Hematopoietic multipotent progenitor cell treated with erythropoietin and hydrocortisone succinate and interleukin-3 and kit ligand, for 4 days (in vitro differentiated cells): ENCODE results near the gene ZNF771.

ENCODE experiments used
- DNase-seq: peaks from one replicate; pipeline ENCODE4 v3.0.0-alpha.2; 2015

ZNF771 gene

DNA sequence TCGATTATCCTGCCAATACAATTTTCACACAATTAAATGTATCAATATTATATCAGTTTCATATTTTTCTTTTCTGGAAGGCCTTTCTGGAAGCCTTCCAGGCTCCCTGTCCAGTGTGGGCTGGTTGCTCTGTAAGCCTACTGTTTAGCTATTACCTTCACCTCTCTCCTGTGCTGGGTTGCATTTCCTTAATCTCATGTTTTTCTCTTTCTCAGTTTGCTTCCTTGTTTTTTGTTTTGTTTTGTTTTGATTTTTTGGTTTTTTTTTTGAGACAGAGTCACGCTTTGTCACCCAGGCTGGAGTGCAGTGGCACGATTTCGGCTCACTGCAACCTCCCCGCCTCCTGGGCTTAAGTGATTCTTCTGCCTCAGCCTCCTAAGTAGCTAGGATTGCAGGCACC is 31.4 kb downstream of the ZNF771 start:
- no peak for DNase-seq

DNA sequence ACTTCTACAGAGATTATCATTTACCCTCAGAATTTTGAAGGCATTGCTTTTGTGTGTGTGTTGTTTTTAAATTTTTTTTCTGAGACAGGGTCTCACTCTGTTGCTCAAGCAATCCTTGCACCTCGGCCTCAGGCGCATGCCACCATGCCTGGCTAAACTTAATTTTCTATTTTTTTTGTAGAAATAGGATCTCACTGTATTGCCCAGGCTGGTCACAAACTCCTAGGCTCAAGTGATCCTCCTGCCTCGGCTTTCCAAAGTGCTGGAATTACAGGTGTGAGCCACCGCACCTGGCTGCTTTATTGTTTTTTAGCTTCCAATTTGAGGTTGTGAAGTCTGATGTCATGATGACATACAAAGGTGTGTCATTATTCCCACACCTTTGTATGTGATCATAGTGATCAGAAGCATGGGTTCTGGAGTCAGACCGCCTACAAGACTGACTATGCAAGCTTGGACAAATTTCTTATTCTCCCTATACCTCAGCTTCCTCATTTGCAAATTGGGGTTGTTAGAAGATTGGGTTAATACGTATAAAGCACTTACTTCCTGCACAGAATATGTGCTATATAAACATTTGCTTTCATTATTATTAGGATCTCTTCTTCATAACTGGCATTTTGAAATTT is 32.4 kb downstream of the ZNF771 start:
- peak; percentile 56 for DNase-seq

DNA sequence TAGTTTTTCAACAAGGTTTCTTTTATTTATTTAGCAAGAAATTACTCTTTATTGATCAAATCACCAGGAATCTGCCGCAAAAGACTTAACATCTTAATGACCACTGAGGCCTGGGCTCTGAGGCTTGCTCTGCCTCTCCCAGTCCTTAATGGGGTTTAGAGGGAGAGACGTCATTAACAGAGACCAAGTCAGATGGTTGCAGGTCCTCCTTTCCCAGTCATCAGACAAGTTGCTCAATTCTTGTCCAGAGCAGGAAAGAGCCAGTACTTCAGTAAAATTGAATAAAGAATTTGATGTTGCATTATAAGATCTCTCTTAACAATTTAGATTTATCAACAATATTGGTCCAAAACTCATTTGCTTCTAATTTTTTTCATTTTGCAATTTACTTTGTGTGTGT is 36.2 kb downstream of the ZNF771 start:
- DNase-seq: no peak

DNA sequence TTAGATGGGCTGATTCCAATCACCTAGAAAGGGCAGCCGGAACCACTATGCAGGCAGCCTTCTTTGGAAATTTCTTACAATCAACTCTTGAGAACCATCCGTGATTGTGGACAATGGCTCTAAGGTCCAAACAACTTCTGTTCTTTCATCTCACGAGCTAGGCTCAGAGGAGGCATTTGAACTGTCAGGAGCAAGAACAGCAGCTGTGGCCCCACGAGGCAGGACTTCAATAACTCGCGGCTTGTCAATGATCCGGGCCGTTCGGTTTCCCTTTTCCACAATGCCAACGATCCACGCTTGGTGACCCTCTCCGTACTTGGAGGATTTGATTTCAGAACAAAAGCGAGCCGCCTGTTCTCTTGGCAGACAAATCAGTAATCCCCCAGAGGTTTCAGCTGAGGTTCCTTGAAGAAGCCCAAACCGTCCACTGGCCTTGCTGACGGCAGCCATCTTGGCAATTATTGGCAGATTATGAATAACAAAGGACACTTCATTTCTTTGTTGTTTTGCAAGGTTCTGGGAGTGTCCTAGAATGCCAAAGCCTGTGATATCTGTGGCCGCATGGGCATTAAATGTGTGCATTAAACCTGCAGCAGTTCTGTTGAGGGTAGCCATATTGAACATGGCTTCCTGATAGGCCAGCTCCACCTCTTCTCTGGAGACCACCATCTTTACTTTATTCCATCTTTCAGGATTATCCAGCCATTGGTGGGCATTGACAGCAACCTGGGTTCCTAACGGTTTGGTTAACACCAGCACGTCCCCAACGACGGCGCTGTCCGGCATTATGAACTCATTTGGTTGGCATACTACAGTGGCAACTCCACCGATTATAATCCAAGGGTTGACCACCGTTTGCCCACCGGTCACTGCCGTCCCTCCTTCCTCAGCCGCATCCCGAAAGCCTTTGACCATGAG is 37.1 kb downstream of the ZNF771 start:
- no peak for DNase-seq

DNA sequence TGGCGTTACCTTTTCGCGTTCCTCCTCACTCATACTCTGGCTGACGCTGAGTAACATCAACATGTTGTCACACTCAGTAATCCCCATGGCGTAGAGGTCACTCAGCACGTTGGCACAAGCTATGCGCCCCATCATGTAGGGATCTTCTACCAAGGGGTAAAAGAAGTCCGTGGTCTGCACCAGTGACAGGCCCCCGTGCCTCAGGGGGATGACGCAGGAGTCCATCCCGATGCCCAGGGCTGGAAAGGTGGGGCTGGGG is 37.7 kb downstream of the ZNF771 start:
- DNase-seq: no peak

DNA sequence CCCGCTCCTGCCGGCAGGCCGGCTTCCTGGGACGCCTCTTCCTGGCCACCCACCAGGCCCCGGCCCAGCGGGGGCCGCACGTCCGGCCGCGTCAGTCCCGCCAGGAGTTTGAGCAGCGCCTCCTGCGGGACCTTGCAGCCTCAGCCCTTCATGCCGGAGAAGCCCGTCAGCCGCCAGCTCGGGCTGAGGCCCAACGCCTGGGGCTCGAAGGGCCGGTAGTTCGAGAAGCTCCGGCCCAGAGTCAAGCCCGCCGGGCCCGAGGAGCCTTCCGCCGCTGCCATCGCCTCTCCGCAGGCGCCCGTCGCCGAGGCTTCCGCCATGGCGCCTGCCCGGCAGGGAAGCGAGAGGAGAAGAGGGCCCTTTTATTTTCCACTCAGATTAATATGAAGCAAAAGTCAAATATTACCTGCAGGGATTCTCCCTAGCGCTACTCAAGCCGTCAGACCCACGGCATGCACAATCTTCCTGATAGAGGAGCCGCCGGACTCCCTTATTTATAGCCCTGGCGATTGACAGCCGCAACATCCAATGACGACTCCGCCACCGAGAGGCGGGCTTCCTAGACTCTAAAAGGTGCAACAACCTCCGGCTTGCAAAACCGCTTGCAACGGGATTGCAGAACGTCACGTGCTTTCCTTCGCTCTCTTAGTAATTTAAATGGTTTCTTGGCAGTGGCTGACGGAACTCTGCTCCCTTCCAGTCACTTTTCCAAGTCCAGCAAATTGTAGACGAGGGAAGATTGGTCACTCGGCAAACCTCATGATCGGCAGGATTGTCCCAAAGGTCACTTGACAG is 38.2 kb downstream of the ZNF771 start, which contains the start of gene SEPHS2:
Gene SEPHS2 (minus strand): TSS at position 467 of the 795 bp plus-strand sequence. CDS start 147 bp downstream, at position 320.
- peak; percentile 99 for DNase-seq

DNA sequence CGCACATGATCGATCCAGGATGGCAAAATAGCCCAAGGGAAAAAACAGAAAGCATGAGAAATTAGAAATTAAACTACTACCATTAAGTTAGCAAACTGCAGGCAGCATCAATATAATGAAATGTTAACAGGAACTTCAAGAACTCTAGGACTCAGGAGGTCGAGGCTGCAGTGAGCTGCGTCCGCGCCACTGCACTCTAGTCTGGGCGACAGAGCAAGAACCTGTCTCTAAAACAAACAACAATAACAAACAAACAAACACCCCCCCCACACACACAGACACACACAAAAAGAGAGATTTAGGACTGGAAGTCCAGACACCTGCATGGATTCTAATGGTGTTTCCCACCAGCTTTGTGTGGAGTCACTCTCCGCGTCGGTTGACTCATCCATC is 38.8 kb downstream of the ZNF771 start:
- no peak for DNase-seq

DNA sequence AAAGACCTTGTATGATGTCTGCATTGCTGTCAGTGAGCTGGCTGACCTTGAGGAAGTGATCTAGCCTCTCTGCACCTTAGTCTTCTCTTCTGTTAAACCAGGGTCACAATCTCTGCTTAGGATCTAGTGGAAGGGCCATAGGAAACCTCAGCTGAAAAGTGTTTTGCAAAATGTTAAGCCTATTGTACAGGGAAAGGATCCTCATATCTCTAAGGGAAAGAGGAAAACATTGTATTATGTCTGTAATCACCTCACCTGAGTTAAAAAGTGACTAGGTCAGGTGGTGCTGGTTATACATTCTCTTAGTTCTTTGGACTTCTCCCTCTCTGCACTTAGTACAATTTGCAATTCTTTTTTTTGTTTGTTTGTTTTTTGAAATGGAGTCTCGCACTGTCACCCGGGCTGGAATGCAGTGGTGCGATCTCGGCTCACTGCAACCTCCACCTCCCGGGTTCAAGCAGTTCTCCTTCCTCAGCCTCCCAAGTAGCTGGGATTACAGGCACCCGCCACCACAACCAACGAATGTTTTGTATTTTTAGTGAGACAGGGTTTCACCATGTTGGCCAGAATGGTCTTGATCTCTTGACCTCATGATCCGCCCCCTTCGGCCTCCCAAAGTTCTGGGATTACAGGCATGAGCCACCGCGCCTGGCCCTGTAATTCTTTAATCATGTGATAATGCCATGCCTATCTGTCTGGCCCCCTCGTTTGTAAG is 40.3 kb downstream of the ZNF771 start:
- DNase-seq: peak; percentile 47

DNA sequence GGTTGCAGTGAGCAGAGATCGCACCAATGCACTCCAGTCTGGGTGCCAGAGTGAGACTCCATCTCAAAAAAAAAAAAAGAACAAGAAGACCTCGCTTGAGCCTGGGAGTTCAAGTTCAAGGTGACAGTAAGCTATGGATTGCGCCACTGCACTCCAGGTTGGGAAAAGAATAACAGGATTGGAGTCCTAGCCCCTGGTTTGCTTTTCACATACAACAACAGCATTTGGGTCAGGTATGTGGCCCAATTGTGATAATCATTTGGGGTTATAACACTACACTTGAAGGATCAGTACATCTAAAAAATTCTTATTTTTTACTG is 41.7 kb downstream of the ZNF771 start:
- DNase-seq: no peak

DNA sequence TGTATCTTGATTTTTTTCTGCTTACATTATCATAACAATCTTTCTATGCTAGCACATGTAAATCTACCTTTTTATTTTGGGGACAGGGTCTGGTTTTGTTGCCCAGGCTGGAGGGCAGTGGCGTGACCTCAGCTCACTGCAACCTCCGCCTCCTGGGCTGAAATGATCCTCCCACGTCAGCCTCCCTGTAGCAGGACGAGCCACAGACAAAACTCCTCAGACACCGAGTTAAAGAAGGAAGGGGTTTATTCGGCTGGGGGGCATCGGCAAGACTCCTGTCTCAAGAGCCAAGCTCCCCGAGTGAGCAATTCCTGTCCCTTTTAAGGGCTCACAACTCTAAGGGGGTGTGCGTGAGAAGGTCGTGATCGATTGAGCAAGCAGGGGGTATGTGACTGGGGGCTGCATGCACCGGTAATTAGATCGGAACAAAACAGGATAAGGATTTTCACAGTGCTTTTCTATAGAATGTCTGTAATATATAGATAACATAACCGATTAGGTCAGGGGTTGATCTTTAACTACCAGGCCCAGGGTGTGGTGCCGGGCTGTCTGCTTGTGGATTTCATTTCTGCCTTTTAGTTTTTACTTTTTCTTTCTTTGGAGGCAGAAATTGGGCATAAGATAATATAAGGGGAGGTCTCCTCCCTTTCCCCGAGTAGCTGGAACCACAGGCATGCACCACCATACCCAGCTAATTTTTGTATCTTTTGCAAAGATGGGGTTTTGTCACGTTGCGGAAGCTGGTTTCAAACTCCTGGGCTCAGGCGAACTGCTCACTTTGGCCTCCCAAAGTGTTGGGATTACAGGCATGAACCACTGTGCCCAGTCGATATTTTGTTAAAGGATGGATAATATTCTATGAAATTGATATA is 45.5 kb downstream of the ZNF771 start:
- peak; percentile 65 for DNase-seq

DNA sequence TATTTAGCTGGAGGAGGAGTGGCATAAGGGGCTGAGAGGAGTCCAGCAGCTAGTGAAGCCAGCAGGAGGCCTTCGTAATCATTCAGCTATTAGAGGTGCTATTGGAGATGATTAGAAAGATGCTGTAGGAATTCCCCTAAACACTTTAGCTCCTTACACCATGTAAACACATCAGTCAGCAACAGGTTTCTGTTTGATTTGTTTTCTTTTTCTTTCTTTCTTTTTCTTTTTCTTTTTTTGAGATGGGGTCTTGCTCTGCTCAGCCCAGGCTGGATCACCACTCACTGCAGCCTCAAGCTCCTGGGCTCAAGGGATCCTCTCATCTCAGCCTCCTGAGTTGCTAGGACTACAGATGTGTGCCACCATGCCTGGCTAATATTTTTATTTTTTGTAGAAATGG is 48.9 kb downstream of the ZNF771 start:
- no peak for DNase-seq

DNA sequence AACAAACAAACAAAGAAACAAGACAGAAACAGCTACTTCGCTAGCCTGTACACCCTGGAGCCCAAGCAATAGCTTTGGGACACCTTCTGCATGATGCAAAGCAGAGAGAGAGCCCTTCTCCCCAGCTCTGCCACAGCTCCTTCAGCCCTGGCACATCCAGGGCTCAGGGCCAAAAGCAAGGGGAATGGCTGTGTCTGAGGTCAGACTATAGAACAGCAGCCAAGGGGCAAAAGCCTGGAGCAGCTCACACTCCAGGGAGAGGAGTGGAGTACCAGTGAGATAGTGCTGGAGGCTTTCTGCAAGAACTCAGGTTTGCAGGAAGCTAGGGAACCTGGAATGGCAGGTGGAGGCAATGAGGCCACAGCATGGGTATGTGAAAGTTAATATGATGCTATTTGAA is 49.9 kb downstream of the ZNF771 start:
- no peak for DNase-seq

DNA sequence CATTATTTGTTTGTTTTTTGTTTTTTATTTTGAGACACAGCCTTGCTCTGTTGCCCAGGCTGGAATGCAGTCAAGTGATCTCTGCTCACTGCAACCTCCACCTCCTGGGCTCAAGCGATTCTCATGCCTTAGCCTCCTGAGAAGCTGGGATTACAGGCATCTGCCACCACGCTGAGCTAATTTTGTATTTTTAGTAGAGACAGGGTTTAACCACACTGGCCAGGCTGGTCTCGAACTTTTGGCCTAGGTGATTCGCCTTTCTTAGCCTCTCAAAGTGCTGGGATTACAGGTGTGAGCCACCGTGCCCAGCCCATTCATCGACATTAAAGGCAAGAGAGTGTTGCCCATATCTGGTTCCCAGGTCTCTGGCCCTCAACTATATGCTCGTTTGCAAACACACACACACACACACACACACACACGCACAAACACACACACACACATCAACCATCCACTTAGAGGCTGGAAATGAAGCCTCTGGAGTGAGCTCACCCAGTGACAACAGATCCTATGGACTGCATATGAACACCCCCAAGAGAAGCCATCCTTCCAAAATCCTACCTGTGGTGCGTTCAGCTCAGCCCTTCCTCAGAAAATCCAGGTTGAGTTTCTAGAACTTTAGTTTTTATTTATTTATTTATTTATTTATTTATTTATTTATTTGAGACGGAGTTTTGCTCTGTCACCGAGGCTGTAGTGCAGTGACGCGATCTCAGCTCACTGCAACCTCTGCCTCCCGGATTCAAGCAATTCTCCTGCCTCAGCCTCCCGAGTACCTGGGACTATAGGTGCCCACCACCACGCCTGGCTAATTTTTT is 50.5 kb downstream of the ZNF771 start:
- no peak for DNase-seq

DNA sequence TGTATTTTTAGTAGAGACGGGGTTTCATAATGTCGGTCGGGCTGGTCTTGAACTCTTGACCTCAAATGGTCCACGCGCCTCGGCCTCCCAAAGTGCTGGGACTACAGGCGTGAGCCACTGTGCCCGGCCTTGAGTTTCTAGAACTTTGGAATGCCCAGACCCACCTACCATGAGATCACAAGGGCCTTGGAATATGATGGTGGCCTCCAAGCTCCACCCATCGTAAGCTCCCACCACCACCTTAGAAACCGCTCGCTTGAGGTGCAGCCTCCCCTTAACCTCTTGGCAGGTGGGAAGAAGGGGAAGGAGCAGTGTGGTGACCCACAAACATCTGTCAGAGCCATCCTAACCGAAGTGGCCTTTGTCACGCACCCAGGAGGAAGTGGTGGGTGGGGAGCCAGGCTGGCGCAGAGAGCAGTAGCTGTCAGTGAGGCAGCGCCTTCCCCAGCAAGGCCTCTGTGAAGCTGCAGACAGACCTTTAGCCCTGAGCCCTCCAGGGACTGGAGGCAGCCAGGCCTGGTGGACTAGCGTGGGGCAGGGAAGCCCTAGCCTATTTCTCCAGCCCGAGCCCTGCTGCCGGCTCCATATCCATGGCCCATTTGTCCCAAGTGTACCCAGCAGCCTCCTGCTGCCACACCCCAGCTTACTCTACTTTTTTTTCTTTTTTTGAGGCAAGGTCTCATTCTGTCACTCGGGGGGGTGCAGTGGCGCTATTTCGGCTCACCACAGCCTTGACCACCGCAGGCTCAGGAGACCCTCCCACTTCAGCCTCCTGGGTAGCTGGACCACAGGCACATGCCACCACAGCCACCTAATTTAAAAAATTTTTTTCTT is 51.4 kb downstream of the ZNF771 start:
- peak; percentile 97 for DNase-seq

DNA sequence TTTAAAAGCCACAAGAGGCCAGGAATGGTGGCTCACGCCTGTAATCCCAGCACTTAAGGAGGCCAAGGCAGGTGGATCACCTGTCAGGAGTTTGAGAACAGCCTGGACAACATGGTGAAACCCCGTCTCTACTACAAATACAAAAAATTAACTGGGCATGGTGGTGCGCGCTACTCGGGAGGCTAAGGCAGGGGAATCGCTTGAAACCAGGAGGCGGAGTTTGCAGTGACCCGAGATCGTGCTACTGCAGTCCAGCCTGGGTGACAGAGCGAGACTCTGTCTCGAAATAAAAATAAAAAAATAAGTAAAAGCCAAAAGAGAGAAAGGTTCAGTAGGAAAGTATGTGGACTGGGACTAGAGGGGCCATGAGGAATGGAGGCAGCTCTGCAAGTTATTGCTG is 52.0 kb downstream of the ZNF771 start:
- DNase-seq: no peak

DNA sequence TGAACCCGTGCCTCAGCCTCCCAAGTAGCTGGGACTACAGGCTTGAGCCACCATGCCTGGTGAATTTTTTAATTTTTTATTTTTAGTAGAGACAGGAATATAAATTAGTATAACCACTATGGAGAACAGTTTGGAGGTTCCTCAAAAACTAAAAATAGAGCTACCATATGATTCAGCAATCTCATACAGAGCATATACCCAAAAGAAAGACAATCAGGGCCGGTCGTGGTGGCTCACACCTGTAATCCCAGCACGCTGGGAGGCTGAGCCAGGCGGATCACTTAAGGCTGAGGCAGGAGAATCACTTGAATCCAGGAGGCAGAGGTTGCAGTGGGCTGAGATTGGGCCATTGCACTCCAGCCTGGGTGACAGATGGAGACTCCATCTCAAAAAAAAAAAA is 54.0 kb downstream of the ZNF771 start:
- DNase-seq: peak; percentile 26

DNA sequence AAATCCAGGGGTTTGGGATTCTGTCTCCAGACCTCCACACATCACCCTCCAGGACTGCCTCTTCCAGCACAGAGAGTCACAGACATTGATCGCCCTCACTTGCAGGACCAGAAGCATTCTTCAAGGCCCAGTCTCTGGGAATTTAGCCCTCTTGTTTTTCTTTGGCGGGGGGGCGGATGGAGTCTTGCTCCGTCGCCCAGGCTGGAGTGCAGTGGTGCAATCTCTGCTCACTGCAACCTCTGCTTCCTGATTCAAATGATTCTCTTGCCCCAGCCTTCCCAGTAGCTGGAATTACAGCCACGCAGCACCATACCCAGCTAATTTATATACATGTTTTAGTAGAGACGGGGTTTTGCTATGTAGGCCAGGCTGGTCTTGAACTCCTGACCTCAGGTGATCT is 56.7 kb downstream of the ZNF771 start:
- DNase-seq: no peak
